SK-N-DZ (cell line): ENCODE data around the gene SLC22A12.

Experiments
- DNase-seq: peaks from one replicate; pipeline ENCODE4 v3.0.0-alpha.2; 2015; ENCODE audit warnings: low spot score

The SLC22A12 gene

GRCh38 chr11:64562723-64563351 is 28.2 kb upstream of the SLC22A12 start:
- no peak for DNase-seq

DNA sequence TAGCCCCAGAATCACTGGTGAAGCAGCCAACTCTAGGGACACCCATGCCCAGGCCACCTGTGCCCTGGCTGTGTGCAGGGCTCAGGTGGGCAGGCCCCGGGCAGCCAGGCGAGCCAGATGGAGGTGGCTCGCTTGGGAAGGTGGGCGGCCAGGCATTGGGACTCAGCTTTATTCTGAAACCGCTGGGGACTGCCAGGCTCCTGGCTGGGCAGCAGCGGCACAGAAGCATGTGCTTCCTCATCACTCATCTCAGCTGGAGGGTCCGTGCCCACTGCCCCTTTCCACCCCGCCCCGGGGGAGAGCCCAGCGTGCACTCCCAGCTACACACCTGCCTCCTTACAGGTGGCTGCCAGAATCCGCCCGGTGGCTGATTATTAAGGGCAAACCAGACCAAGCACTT is 27.1 kb upstream of the SLC22A12 start:
- DNase-seq = no peak

DNA sequence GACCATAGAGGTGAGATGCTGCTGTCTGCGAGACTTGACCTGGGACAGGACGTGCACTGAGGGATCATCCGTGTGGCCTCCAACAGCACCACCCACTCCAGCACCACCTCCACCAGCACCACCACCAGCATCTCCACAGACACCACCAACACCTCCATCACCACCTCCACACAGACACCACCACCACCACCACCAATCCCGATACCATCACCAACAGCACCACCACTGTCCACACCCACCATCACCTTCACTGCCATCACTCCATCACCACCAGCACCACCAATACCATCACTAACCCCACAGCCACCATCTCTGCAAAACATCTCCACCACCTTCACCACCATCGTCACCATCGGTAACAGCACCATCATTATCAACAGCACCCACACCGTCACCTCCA is 26.6 kb upstream of the SLC22A12 start:
- no peak for DNase-seq

DNA sequence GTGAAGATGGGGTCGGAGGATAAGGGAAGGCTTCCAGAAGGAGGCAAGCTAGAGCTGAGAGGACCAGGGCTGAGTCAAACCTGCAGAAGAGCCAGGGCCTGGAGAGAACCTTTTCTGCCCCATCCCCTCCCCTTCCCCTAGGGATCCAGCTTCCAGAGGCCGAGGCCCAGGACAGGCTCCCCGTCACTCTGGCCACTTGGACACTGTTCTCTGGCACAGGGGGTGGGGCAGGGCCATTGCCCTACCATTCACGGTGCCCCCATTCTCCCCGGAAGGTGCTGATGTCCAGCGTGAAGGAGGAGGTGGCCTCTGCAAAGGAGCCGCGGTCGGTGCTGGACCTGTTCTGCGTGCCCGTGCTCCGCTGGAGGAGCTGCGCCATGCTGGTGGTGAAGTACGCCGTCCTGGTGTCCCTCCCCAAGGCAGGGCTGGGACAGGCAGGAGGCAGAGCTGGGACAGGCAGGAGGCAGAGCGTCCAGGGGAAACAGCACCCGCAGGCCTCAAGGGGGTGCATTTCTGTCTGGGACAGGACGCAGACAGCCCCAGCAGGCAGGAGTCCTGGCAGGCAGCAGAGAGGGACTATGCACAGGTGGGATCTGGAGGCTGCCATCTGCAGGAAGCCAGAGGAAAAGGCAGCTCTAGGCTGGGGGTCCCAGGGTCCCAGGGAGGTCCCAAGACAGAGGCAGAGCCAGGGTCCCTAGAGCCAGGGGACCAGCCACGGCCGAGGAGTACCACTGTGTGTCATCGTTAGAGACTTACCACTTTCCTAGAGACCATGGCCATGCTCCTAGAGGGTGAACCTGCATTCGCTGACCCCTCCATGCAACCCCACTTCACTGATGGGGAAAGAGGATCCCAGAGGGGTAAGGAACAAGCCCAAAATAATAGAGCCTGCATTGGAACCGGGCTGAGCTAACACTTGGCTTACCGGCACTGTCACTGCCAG is 25.8 kb upstream of the SLC22A12 start:
- DNase-seq = peak; percentile 60

DNA sequence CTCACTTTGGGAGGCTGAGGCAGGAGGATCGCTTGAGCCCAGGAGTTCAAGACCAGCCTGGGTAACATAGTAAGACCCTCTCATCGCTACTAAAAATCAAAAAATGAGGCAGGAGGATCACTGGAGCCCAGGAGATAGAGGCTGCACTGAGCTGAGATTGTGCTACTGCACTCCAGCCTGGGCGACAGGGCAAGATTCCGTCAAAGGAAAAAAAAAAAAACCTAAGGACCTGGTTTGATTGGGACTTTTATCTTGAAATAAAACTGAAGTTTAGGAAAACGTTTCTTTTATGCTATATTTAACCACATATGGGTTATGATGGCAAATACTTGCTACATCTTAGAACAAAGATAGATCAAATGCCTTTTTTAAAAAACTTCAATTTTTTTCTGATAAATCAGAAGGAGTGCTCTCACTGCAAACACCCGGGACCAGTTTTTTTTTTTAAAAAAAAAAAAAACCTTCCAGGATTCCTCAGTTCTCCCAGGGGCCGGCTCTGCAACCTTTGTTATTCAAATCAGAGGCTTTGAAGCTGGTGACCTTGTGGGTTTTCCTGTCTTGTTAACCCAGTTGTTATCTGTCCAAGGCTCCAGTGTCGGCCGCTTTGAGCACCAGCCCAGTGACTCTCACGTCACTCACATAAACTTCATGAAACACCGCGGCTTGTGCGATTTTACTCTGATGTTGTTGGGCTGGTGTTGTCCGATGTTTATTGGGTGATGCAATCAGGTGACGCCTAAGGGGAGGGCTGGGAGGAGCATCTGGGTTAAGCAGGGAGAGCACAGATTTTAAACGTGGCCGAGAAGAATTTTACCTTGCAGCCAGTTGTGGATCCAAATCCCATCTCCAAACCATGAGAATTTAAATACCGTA is 24.7 kb upstream of the SLC22A12 start:
- peak; percentile 83 for DNase-seq

- peak; percentile 43 for DNase-seq
Observed at GRCh38 chr11:64566915-64567891, 23.8 kb upstream of the SLC22A12 start.

DNA sequence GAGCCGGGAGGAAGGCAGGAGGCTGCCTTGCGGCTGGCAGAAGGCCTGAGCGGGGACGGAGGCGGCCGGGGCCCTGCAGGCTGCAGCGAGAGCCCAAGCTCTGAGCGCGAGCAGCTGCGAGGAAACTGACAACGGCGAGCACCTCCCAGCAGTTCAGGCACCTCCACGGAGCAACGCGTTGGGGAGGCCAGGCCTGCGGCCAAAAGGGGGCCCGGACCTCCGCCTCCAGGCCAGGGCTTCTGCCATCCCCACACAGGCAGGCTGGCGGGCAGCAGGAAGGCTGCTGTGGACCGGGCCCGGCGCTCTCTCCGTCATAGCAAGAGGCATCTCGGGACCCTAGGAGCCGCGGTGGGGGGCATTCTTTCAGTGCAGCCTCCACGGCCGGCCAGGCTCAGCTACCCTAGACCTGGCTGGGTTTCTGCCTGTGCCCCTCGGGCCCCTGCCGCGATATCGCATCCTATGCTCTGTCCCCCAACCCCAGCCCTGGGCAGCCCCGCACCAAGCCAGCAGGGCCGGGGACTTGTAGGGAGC is 22.9 kb upstream of the SLC22A12 start:
- no peak for DNase-seq

GRCh38 chr11:64568584-64569140 is 22.4 kb upstream of the SLC22A12 start:
- DNase-seq = no peak

DNA sequence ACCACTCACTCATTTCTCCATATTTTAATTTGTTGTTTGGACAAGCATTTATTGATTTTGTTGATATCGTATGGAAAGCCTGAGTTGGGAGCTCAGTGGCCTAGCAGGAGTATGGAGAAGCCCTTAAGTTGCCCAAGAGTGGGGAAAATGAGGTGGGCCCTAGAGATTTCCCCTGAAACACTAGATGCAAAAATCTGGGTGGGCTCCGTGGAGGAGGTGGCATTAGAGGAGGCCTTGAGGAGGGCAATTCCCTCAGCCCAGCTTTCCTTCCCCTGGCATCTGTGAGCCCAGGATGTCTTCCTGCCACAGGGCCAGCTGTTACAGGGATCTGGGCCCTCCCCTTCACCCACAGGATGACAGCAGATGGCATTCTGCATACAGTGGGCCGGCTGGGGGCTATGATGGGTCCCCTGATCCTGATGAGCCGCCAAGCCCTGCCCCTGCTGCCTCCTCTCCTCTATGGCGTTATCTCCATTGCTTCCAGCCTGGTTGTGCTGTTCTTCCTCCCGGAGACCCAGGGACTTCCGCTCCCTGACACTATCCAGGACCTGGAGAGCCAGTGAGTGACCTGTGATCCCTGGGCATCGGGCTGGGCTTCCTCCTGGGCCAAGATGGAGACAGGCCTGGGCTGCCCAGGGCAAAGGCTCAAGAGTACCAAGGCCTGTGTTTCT is 21.6 kb upstream of the SLC22A12 start:
- DNase-seq = no peak

DNA sequence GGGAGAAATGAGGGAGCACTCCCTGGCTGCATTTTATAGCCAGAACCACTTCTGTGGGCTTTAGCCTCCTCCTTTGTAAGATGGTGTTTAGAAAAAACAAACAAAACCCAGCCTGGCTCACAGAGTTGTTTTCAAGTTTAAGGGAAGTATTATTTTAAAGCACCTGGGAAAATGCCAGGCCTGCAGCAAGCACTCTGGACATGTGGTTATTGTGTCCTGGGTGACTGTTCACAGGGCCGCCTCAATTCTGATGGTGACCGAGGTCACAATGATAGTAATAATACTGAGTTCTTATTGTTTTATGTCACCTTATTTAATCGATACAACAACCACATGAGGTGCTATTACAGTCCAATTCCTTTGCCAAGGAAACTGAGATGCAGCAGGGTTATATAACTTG is 20.7 kb upstream of the SLC22A12 start:
- no peak for DNase-seq

GRCh38 chr11:64571050-64571409 is 20.0 kb upstream of the SLC22A12 start:
- DNase-seq = no peak

DNA sequence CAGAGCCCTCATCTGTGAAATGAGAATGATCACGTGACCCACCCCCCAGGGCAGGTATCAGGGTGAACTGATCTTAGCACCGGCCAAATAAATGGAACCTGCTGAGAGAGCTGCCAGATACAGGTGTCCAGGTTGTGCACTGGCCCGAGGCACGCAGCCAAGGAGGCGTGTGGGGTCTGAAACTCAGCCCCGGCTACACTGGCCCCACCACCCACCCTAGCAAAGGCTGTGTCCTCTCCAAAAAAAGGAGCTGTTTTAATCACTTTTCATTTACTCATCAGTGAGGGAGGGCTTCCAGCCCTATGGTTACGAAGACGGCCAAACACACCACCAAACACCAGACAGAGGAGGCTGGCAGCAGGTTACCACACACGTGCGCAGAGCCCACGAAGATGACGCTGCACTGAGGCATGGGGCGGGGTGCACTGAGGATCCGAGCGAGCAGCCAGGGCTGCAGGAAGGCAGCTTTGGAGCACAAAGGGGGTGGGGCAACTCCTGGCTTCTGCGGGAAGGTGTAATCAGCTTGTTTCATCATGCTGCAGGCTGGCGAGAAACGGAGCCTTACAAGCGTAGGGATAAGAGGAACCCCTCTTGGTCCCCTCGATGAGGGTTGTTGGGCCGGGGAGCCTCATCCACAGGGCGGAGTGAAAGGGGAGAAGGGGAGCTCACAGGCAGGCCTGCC is 19.5 kb upstream of the SLC22A12 start:
- DNase-seq = peak; percentile 46

GRCh38 chr11:64572143-64572542 is 18.9 kb upstream of the SLC22A12 start:
- no peak for DNase-seq

DNA sequence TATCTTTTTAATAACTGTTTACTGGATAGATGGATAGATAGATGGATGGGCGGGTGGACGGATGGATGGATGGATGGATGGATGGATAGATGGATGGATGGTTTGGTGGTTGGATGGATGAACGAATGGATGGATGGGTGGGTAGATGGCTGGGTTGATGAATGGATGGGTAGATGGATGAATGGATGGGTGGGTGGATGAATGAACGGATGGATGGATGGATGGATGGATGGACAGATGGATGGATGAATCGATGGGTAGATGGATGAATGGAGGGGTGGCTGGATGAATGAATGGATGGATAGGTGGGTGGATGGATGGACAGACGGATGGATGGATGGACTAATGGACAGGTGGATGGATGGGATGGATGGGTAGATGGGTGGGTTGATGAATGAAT is 13.8 kb upstream of the SLC22A12 start:
- no peak for DNase-seq

- no peak for DNase-seq
Observed at GRCh38 chr11:64580412-64580811, 10.6 kb upstream of the SLC22A12 start.

GRCh38 chr11:64581057-64581523 is 9.9 kb upstream of the SLC22A12 start:
- DNase-seq = no peak

- no peak for DNase-seq
Observed at GRCh38 chr11:64582885-64583284, 8.1 kb upstream of the SLC22A12 start.

DNA sequence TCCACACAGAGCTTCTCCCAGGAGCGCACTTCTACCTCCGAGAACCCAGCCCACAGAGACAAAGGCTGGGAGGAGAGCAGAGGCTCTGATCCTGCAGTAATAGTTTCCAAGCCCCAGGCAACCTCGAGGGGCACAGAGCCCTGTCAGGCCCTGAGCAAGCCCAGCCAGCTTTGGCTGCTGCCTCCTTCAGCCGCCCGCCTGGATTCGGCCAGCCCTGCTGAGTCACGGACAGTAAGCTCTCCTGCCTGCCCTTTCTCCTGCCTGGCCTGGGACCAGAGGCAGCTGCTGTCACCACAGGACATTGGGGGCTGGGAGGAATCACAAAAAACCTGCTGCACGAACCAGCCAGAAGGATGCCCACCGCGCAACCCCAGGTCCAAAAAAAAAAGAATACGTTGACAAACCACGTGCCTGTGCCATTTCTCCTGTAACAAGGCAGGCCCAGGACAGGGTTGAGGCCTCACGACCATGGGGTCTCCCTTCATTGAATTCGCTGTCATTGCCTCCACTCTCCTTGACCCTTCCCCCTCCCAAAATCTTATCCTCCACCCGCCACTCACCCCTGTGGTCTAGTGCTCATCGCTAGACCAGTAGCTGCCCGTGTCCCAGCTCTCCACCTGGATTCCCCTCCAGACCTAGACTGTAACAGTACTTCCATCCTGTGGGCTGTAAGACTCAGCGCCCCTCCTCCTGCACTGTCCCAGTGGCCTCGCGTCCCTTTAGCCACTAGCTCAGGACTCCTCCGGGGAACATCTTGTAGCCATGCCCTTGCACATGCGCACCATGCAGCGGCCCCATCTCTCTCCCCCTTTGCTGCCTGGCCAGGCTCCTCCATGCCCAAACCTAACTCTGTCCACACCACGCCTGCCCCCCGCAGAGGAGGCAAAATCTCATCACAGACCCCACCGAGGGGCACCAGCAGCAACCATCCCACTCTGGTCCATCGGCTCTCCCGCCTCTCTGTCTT is 7.4 kb upstream of the SLC22A12 start:
- DNase-seq = no peak
